ENCODE measurements around the gene SLC38A7.

The SLC38A7 gene

GRCh38 chr16:58651965-58652348 is 32.6 kb downstream of the SLC38A7 start:
- TF ChIP-seq CTCF (conservative IDR thresholded peaks at IDR 0.05; ENCODE audit: control insufficient read depth, insufficient read depth, low read depth, low read length) = no peak
- peak; percentile 72 for DNase-seq (ENCODE audit: low read depth)
- H3K4me3 ChIP-seq (ENCODE audit: control insufficient read depth, low read depth, low read length) = no peak overlapping the region

- DNase-seq (ENCODE audit: low read depth) = no peak
- no peak for TF ChIP-seq CTCF (conservative IDR thresholded peaks at IDR 0.05; ENCODE audit: control insufficient read depth, insufficient read depth, low read depth, low read length)
- no peak overlapping the region for H3K4me3 ChIP-seq (ENCODE audit: control insufficient read depth, low read depth, low read length)
These were observed 34.9 kb downstream of the SLC38A7 start for GRCh38 chr16:58649707-58650106.

GRCh38 chr16:58647107-58647506 is 37.5 kb downstream of the SLC38A7 start:
- TF ChIP-seq CTCF (conservative IDR thresholded peaks at IDR 0.05; ENCODE audit: control insufficient read depth, insufficient read depth, low read depth, low read length) = no peak
- no peak for DNase-seq (ENCODE audit: low read depth)
- H3K4me3 ChIP-seq (ENCODE audit: control insufficient read depth, low read depth, low read length) = no peak overlapping the region

GRCh38 chr16:58644765-58645487 is 39.6 kb downstream of the SLC38A7 start:
- no peak overlapping the region for H3K4me3 ChIP-seq (ENCODE audit: control insufficient read depth, low read depth, low read length)
- TF ChIP-seq CTCF (conservative IDR thresholded peaks at IDR 0.05; ENCODE audit: control insufficient read depth, insufficient read depth, low read depth, low read length) = no peak
- no peak for DNase-seq (ENCODE audit: low read depth)

- no peak for TF ChIP-seq CTCF (conservative IDR thresholded peaks at IDR 0.05; ENCODE audit: control insufficient read depth, insufficient read depth, low read depth, low read length)
- no peak overlapping the region for H3K4me3 ChIP-seq (ENCODE audit: control insufficient read depth, low read depth, low read length)
- DNase-seq (ENCODE audit: low read depth) = no peak
These were observed 40.5 kb downstream of the SLC38A7 start for GRCh38 chr16:58644108-58644507.

- TF ChIP-seq CTCF (conservative IDR thresholded peaks at IDR 0.05; ENCODE audit: control insufficient read depth, insufficient read depth, low read depth, low read length) = no peak
- no peak for DNase-seq (ENCODE audit: low read depth)
- no peak overlapping the region for H3K4me3 ChIP-seq (ENCODE audit: control insufficient read depth, low read depth, low read length)
These were observed 43.6 kb downstream of the SLC38A7 start for GRCh38 chr16:58640949-58641348.

- no peak for TF ChIP-seq CTCF (conservative IDR thresholded peaks at IDR 0.05; ENCODE audit: control insufficient read depth, insufficient read depth, low read depth, low read length)
These were observed 44.7 kb downstream of the SLC38A7 start for GRCh38 chr16:58639836-58640235.

More at GRCh38 chr16:58639836-58640235, 44.7 kb downstream of the SLC38A7 start:
- no peak overlapping the region for H3K4me3 ChIP-seq (ENCODE audit: control insufficient read depth, low read depth, low read length)
- no peak for DNase-seq (ENCODE audit: low read depth)
